ENCODE data around the gene PMM1. TPM values are rescaled to one million over a fixed set of nuclear protein-coding genes. Genes with fewer than 3 reads are reported as not detected.

The PMM1 gene
- total and polyA plus RNA-seq, 2 of the 13 experiments (the other 11 are each of a cell fraction or from before 2014, with no cell fraction given): 17.8 to 95.6 TPM

- H3K9ac ChIP-seq (ENCODE audit: insufficient read depth, low read depth, low read length): no peak overlapping the region
- ChIA-PET POLR2A (interaction anchor here (0.8 to 4.5 kb wide), 3 partner anchors 12 to 43 kb away, joined by 3 to 29 read pairs (median 3); partner anchors contain the start of genes PMM1 and XRCC6), CTCF (ENCODE audit: low intra/inter-chr PET ratio, low total read pairs) (interaction anchor here (2.4 to 3.7 kb wide), 2 partner anchors 19 to 35 kb away, joined by 21 to 77 read pairs; partner anchors contain the start of gene POLR3H)
- 82% methylated on average over 8 of the region's 8 CpGs for WGBS (ENCODE audit: low lambda C conversion rate)
- no peak overlapping the region for H3K27ac ChIP-seq (ENCODE audit: extremely low read length, insufficient read depth, low read length)
- no peak for ATAC-seq
- H3K27me3 ChIP-seq (ENCODE audit: control insufficient read depth in 1 of 2, insufficient read depth in 2 of 2, low read length in 2 of 2): no peaks in the 10 kb centered on the region
- peaks cover 7 to 30% of the 10 kb centered on the region in 2 experiments for H3K36me3 ChIP-seq (replicated peaks in 1 of 2; ENCODE audit: control insufficient read depth in 1 of 2, insufficient read depth in 2 of 2, low read length in 2 of 2)
- no peak overlapping the region for H3K4me2 ChIP-seq (ENCODE audit: low read depth, low read length)
- no peak for FAIRE-seq
- no peaks in the 10 kb centered on the region for H4K20me1 ChIP-seq (ENCODE audit: insufficient read depth, low read length)
- no TSS peak for BruUV-seq (replicated peaks)
- H3K4me1 ChIP-seq (ENCODE audit: insufficient read depth, low read length): peaks cover 28% of the 10 kb centered on the region
- H2AFZ ChIP-seq (ENCODE audit: low read length): no peak overlapping the region
- no peak for DNase-seq (ENCODE audit: low spot score)
- no peak for TF ChIP-seq ZNF768 (CRISPR knock-in tag; IDR thresholded peaks at IDR 0.05)
- TF ChIP-seq ZNF263 (CRISPR knock-in tag; IDR thresholded peaks at IDR 0.05): peak; percentile 72
- TF ChIP-seq, protein P1, sequence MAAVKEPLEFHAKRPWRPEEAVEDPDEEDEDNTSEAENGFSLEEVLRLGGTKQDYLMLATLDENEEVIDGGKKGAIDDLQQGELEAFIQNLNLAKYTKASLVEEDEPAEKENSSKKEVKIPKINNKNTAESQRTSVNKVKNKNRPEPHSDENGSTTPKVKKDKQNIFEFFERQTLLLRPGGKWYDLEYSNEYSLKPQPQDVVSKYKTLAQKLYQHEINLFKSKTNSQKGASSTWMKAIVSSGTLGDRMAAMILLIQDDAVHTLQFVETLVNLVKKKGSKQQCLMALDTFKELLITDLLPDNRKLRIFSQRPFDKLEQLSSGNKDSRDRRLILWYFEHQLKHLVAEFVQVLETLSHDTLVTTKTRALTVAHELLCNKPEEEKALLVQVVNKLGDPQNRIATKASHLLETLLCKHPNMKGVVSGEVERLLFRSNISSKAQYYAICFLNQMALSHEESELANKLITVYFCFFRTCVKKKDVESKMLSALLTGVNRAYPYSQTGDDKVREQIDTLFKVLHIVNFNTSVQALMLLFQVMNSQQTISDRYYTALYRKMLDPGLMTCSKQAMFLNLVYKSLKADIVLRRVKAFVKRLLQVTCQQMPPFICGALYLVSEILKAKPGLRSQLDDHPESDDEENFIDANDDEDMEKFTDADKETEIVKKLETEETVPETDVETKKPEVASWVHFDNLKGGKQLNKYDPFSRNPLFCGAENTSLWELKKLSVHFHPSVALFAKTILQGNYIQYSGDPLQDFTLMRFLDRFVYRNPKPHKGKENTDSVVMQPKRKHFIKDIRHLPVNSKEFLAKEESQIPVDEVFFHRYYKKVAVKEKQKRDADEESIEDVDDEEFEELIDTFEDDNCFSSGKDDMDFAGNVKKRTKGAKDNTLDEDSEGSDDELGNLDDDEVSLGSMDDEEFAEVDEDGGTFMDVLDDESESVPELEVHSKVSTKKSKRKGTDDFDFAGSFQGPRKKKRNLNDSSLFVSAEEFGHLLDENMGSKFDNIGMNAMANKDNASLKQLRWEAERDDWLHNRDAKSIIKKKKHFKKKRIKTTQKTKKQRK (IDR thresholded peaks at IDR 0.05; ENCODE audit: low read length): no peak
- no peak for TF ChIP-seq TRIM24 (CRISPR knock-in tag; IDR thresholded peaks at IDR 0.05)
- no peak for TF ChIP-seq TBL1XR1 (IDR thresholded peaks at IDR 0.05; ENCODE audit: borderline replicate concordance, low read length, partially characterized antibody)
- TF ChIP-seq ZNF367 (CRISPR knock-in tag; IDR thresholded peaks at IDR 0.05; ENCODE audit: borderline replicate concordance): no peak
- TF ChIP-seq, protein P2, sequence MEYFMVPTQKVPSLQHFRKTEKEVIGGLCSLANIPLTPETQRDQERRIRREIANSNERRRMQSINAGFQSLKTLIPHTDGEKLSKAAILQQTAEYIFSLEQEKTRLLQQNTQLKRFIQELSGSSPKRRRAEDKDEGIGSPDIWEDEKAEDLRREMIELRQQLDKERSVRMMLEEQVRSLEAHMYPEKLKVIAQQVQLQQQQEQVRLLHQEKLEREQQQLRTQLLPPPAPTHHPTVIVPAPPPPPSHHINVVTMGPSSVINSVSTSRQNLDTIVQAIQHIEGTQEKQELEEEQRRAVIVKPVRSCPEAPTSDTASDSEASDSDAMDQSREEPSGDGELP (IDR thresholded peaks at IDR 0.05; ENCODE audit: borderline replicate concordance, low read depth): no peak
- no peak for TF ChIP-seq RBM22 (optimal IDR thresholded peaks at IDR 0.05; ENCODE audit: low read length)
- TF ChIP-seq ZNF577 (CRISPR knock-in tag; IDR thresholded peaks at IDR 0.05; ENCODE audit: borderline replicate concordance, low read depth): no peak
- no peaks in the 10 kb centered on the region for H3K79me2 ChIP-seq (ENCODE audit: insufficient read depth, low read length)
- no peaks in the 10 kb centered on the region for H3K9me3 ChIP-seq (ENCODE audit: low read length)
- intact Hi-C loops (cut with micrococcal nuclease; ENCODE audit: unreplicated experiment): no loop called here
- no peak overlapping the region for H3K4me3 ChIP-seq (replicated peaks in 1 of 3; ENCODE audit: insufficient read depth in 1 of 3, low read depth in 2 of 3, low read length in 3 of 3)
- in situ Hi-C loops (cut with HindIII; ENCODE audit: extremely low pct_ligation_motif_present, low pct_unique_long_range_greater_than_20kb): no loop called here
Measured at GRCh38 chr22:41578114-41578513, 11.5 kb downstream of the PMM1 start.

All from HepG2 (cell line).